GM23338 (cell line): ENCODE results near the gene NUBPL. TPM values are rescaled to one million over a fixed set of nuclear protein-coding genes. Genes with fewer than 3 reads are reported as not detected.
"Not testable (repeated sequence)": the region's sequence is repeated elsewhere in the genome, so short reads cannot be mapped to it uniquely, and the experiment has no call there.

Source experiments
- ATAC-seq: fragments of 200-7000 bp; cut with Tn5 transposase; 3 replicates; pipeline ENCODE4 v1.9.1; 2020
- DNase-seq: peaks from one replicate; pipeline ENCODE4 v3.0.0-alpha.2; 2015; ENCODE audit warnings: low spot score
- H2AFZ ChIP-seq: fragments of 200-600 bp; sonication (generic); 2 replicates; pipeline ENCODE4 v1.8.0; 2016; ENCODE audit warnings: antibody characterized with exemption, mild to moderate bottlenecking, moderate library complexity
- H3F3A ChIP-seq: fragments of 200-600 bp; sonication (generic); replicated peaks from 2 replicates; pipeline ENCODE4 v1.8.0; 2017; ENCODE audit warnings: antibody characterized with exemption, mixed run types, low read depth
- H3K27ac ChIP-seq: fragments of 200-600 bp; sonication (generic); 2 replicates; pipeline ENCODE4 v1.6.1; 2016; ENCODE audit warnings: low read depth
- H3K27me3 ChIP-seq: fragments of 200-600 bp; sonication (generic); 2 replicates; pipeline ENCODE4 v1.8.0; 2016; ENCODE audit warnings: mild to moderate bottlenecking, mixed run types, moderate library complexity; ENCODE audit not compliant: insufficient read depth
- H3K36me3 ChIP-seq: fragments of 200-600 bp; sonication (generic); 2 replicates; pipeline ENCODE4 v1.8.0; 2016; ENCODE audit warnings: mild to moderate bottlenecking; ENCODE audit not compliant: insufficient read depth
- H3K4me1 ChIP-seq: fragments of 200-600 bp; sonication (generic); 2 replicates; pipeline ENCODE4 v1.8.0; 2016; ENCODE audit warnings: mild to moderate bottlenecking, moderate library complexity; ENCODE audit not compliant: insufficient read depth
- H3K4me2 ChIP-seq: fragments of 200-600 bp; sonication (generic); 2 replicates; pipeline ENCODE4 v1.7.1; 2017; ENCODE audit warnings: mixed run types
- H3K4me3 ChIP-seq: fragments of 200-600 bp; sonication (generic); 2 replicates; pipeline ENCODE4 v1.6.1; 2016; ENCODE audit warnings: mixed run types
- H3K79me2 ChIP-seq: fragments of 200-600 bp; sonication (generic); replicated peaks from 2 replicates; pipeline ENCODE4 v1.8.0; 2017; ENCODE audit warnings: mild to moderate bottlenecking; ENCODE audit not compliant: insufficient read depth
- H3K9me2 ChIP-seq: fragments of 200-600 bp; sonication (generic); 2 replicates; pipeline ENCODE4 v1.8.0; 2017; ENCODE audit not compliant: insufficient read depth
- H4K20me1 ChIP-seq: fragments of 200-600 bp; sonication (generic); replicated peaks from 2 replicates; pipeline ENCODE4 v1.8.0; 2017; ENCODE audit warnings: mild to moderate bottlenecking; ENCODE audit not compliant: insufficient read depth
- H3K27ac Mint-ChIP-seq: 2 replicates; pipeline ENCODE4 v1.8.0; 2020; ENCODE audit warnings: inconsistent platforms, mild to moderate bottlenecking, moderate library complexity, mixed read lengths
- H3K27me3 Mint-ChIP-seq: 3 replicates; pipeline ENCODE4 v1.8.0; 2022; ENCODE audit warnings: low read depth, mild to moderate bottlenecking, moderate library complexity, mixed read lengths, inconsistent platforms; ENCODE audit not compliant: insufficient read depth, poor library complexity
- H3K36me3 Mint-ChIP-seq: 3 replicates; pipeline ENCODE4 v1.8.0; 2021; ENCODE audit warnings: low read depth, mild to moderate bottlenecking, inconsistent platforms, moderate library complexity, mixed read lengths
- H3K4me1 Mint-ChIP-seq: 3 replicates; pipeline ENCODE4 v1.8.0; 2020; ENCODE audit warnings: mild to moderate bottlenecking, inconsistent platforms, mixed read lengths
- H3K4me3 Mint-ChIP-seq: 3 replicates; pipeline ENCODE4 v1.8.0; 2021; ENCODE audit warnings: moderate library complexity, mild to moderate bottlenecking, inconsistent platforms, mixed read lengths
- H3K9me3 Mint-ChIP-seq: 3 replicates; pipeline ENCODE4 v1.8.0; 2020; ENCODE audit warnings: moderate library complexity, mild to moderate bottlenecking, inconsistent platforms, mixed read lengths
- CREB1 ChIP-seq: fragments of 250-450 bp; sonication (Bioruptor Pico); IDR thresholded peaks from 2 replicates; pipeline ENCODE4 v1.5.0; 2020; ENCODE audit warnings: low read depth, mild to moderate bottlenecking, moderate library complexity
- CTCF ChIP-seq, 2 experiments: fragments of 200-600 bp in 1 of 2; sonication (generic) in 1 of 2; conservative IDR thresholded peaks; 2 replicates each; pipeline versions ENCODE4 v1.5.1 to v1.6.1; 2016 to 2017; ENCODE audit warnings: antibody characterized with exemption in 2 of 2, low read depth in 2 of 2, mild to moderate bottlenecking in 2 of 2, moderate library complexity in 1 of 2
- EZH2 ChIP-seq: fragments of 200-600 bp; sonication (generic); IDR thresholded peaks from one replicate; pipeline ENCODE4 v1.8.0; 2017; ENCODE audit warnings: antibody characterized with exemption, mild to moderate bottlenecking, low read depth; ENCODE audit not compliant: unreplicated experiment
- JUNB ChIP-seq: IDR thresholded peaks from one replicate; pipeline ENCODE4 v1.6.1; 2016; ENCODE audit warnings: antibody characterized with exemption; ENCODE audit not compliant: unreplicated experiment
- NANOG ChIP-seq: IDR thresholded peaks from 2 replicates; pipeline ENCODE4 v1.6.1; 2016; ENCODE audit warnings: antibody characterized with exemption, borderline replicate concordance
- POLR2AphosphoS5 ChIP-seq: IDR thresholded peaks from 2 replicates; pipeline ENCODE4 v1.6.1; 2016; ENCODE audit warnings: antibody characterized with exemption, low read depth
- REST ChIP-seq: IDR thresholded peaks from one replicate; pipeline ENCODE4 v1.6.1; 2018; ENCODE audit warnings: antibody characterized with exemption; ENCODE audit not compliant: unreplicated experiment
- ZNF114 ChIP-seq: fragments of 250-450 bp; sonication (Bioruptor Pico); IDR thresholded peaks from 2 replicates; pipeline ENCODE4 v1.5.0; 2020; ENCODE audit warnings: mild to moderate bottlenecking, moderate library complexity
- ZNF331 ChIP-seq: fragments of 250-450 bp; sonication (Bioruptor Pico); IDR thresholded peaks from 2 replicates; pipeline ENCODE4 v1.5.0; 2020; ENCODE audit warnings: low read depth, mild to moderate bottlenecking, moderate library complexity
- ZNF462 ChIP-seq: fragments of 250-450 bp; sonication (Bioruptor Pico); IDR thresholded peaks from 2 replicates; pipeline ENCODE4 v1.5.0; 2020; ENCODE audit warnings: mild to moderate bottlenecking, moderate library complexity
- polyA plus RNA-seq: library from polyadenylated mRNA; unstranded; fragments of >200 nt; fragmentation: Nextera tagmentation; extraction: Ambion mirVana; gene quantifications from 2 replicates; pipeline ENCODE4 v1.2.1, GENCODE V29; 2016
- total RNA-seq: library from RNA; depleted of rRNA; stranded (reverse); fragments of >200 nt; shearing (Covaris generic); gene quantifications from 2 replicates; pipeline ENCODE4 v1.2.3, GENCODE V29; 2014

The NUBPL gene
- total and polyA plus RNA-seq, 2 experiments from 2014 or later = 6.1 to 20.7 TPM

- Mint-ChIP-seq H3K4me1 (no peaks in the 10 kb centered on the region), H3K27ac (no peak overlapping the region), H3K27me3 (no peaks in the 10 kb centered on the region), H3K36me3 (peaks cover 3% of the 10 kb centered on the region; the same call in 2 of the 3 replicates), H3K4me3 (no peak overlapping the region), H3K9me3 (peaks cover 5% of the 10 kb centered on the region; the same call in 2 of the 3 replicates)
- no peaks in the 10 kb centered on the region for H3K79me2 ChIP-seq
- no peak overlapping the region for H3K4me3 ChIP-seq
- no peaks in the 10 kb centered on the region for H3F3A ChIP-seq
- no peak overlapping the region for H2AFZ ChIP-seq
- 0 out of 2 replicates have a peak, but pooled peaks cover 3% of the 10 kb centered on the region for H3K36me3 ChIP-seq
- no peak for ATAC-seq
- no peak for DNase-seq
- no peaks in the 10 kb centered on the region for H3K27me3 ChIP-seq
- no peak overlapping the region for H3K27ac ChIP-seq
- H4K20me1 ChIP-seq = no peaks in the 10 kb centered on the region
- H3K9me2 ChIP-seq = 0 out of 2 replicates have a peak, but pooled peaks cover 4% of the 10 kb centered on the region
- H3K4me2 ChIP-seq = no peak overlapping the region
- TF ChIP-seq JUNB (no peak), EZH2 (no peak), ZNF331 (no peak), CTCF (conservative IDR thresholded peaks at IDR 0.05; ENCODE audit: low read depth in 2 of 2) (no peak), ZNF114 (CRISPR knock-in tag) (no peak), CREB1 (CRISPR knock-in tag) (no peak), ZNF462 (CRISPR knock-in tag) (no peak), POLR2AphosphoS5 (no peak), REST (no peak), NANOG (no peak)
- H3K4me1 ChIP-seq = no peaks in the 10 kb centered on the region
Measured at GRCh38 chr14:31855262-31855661, 294.1 kb downstream of the NUBPL start.

GRCh38 chr14:31856003-31856402 lies 294.8 kb downstream of the NUBPL start:
- ATAC-seq, H3K36me3 Mint-ChIP-seq: not testable (repeated sequence)

More at GRCh38 chr14:31856003-31856402, 294.8 kb downstream of the NUBPL start:
- H3K27me3 Mint-ChIP-seq, H3K4me2 ChIP-seq, H3K4me1 ChIP-seq, H3K4me3 Mint-ChIP-seq, H3K9me3 Mint-ChIP-seq, H3K27me3 ChIP-seq, H3K9me2 ChIP-seq, H3K27ac ChIP-seq, H3K79me2 ChIP-seq, H3K36me3 ChIP-seq, DNase-seq, H3K4me1 Mint-ChIP-seq, H3F3A ChIP-seq, H3K4me3 ChIP-seq, H3K27ac Mint-ChIP-seq, H2AFZ ChIP-seq, H4K20me1 ChIP-seq: not testable (repeated sequence)
